Breast epithelium (tissue), 4 donors: Measurements from ENCODE around the gene POLA2. TPM values are rescaled to one million over a fixed set of nuclear protein-coding genes. Genes with fewer than 3 reads are reported as not detected.

ENCODE experiments used
- DNase-seq, 2 donors: peaks; one replicate each; pipeline ENCODE4 v3.0.0-alpha.2; 2019; ENCODE audit warnings: low spot score in 2 of 2
- H3K27ac ChIP-seq, 2 donors: fragments of 200-600 bp; sonication (generic) in 1 of 2; one replicate each; pipeline ENCODE4 v1.5.1; 2016 to 2019; ENCODE audit warnings: mild to moderate bottlenecking in 1 of 2
- H3K27me3 ChIP-seq, 2 donors: fragments of 200-600 bp; sonication (generic) in 1 of 2; one replicate each; pipeline versions ENCODE4 v1.5.1 to v1.6.0; 2017 to 2019; ENCODE audit warnings: control low read depth in 1 of 2, mild to moderate bottlenecking in 1 of 2
- H3K36me3 ChIP-seq: fragments of 200-600 bp; one replicate; pipeline ENCODE4 v1.5.1; 2019
- H3K4me1 ChIP-seq, 2 donors: fragments of 200-600 bp; sonication (generic); one replicate each; pipeline ENCODE4 v1.5.1; 2016 to 2019; ENCODE audit warnings: control low read depth in 1 of 2
- H3K4me3 ChIP-seq, 3 donors: fragments of 200-600 bp; sonication (generic); 1 replicate in 2 of 3; 2 replicates in 1 of 3; pipeline ENCODE4 v1.5.1; 2016 to 2019; ENCODE audit warnings: mild to moderate bottlenecking in 3 of 3, moderate library complexity in 2 of 3
- H3K9me3 ChIP-seq, 2 donors: fragments of 200-600 bp; sonication (generic) in 1 of 2; one replicate each; pipeline ENCODE4 v1.5.1; 2016 to 2019; ENCODE audit warnings: control low read depth in 1 of 2
- CTCF ChIP-seq, 3 donors: fragments of 450-650 bp; IDR thresholded peaks; one replicate each; pipeline ENCODE4 v1.5.1; 2016 to 2017; ENCODE audit warnings: antibody characterized with exemption in 3 of 3, mild to moderate bottlenecking in 3 of 3, moderate library complexity in 3 of 3
- POLR2A ChIP-seq: fragments of 450-650 bp; IDR thresholded peaks from one replicate; pipeline ENCODE4 v1.6.1; 2016; ENCODE audit warnings: antibody characterized with exemption, mild to moderate bottlenecking, moderate library complexity
- POLR2AphosphoS5 ChIP-seq, 3 donors: sonication (generic); formaldehyde crosslinking; IDR thresholded peaks; one replicate each; pipeline ENCODE4 v1.6.1; 2017; ENCODE audit warnings: antibody characterized with exemption in 3 of 3
- intact Hi-C: fragments of 100-400 bp; cut with DNase I; formaldehyde crosslinking; loops from one replicate; pipeline ENCODE4 v1.15.1; 2023; ENCODE audit warnings: low total_unique reads
- total RNA-seq, 3 donors: library from RNA; depleted of rRNA; stranded (reverse); fragments of >200 nt; gene quantifications; one replicate each; pipeline ENCODE4 v1.1.0, GENCODE V29; 2016

The POLA2 gene
- total RNA-seq, 3 donors from 2014 or later = 6.4 to 17.9 (median 13.8) TPM

DNA sequence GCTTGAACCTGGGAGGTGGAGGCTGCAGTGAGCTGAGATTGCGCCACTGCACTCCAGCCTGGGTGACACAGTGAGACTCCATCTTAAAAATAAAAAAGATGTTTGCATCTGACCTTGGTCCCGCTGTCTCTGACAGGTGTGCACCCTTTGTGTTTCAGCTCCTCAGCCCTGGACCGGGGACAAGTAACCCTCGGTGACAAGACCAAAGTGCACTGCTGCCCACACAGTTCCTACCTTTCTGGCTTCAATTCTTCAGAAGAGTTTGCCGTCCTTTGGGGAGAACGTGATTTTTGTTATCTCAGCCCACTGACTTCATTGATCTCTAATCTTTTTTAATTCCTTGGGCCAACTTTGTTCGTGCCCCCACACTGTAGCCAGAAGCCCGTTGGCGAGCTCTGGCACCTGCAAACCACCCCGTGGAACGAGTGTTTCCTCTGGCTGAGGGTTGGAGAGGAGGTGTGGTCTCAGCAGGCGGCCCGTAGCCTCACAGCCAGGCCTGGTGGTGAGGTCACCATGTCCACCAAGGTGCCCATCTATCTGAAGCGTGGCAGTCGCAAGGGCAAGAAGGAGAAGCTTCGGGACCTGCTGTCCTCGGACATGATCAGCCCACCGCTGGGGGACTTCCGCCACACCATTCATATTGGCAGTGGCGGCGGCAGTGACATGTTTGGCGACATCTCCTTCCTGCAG, 58.8 kb downstream of the POLA2 start:
- Histone ChIP-seq H3K4me3 (no peak overlapping the region), H3K27me3 (no peaks in the 10 kb centered on the region), H3K36me3 (no peaks in the 10 kb centered on the region), H3K9me3 (no peaks in the 10 kb centered on the region), H3K27ac (peak overlapping the region in 1 of 2 donors; percentile 30), H3K4me1 (peaks cover 9 to 15% of the 10 kb centered on the region in 2 donors)
- no peak for TF ChIP-seq CTCF (IDR thresholded peaks at IDR 0.05)
- no peak for TF ChIP-seq POLR2A
- no peak for TF ChIP-seq POLR2AphosphoS5 (IDR thresholded peaks at IDR 0.05)
- no peak for DNase-seq
- intact Hi-C loops = no loop called here

DNA sequence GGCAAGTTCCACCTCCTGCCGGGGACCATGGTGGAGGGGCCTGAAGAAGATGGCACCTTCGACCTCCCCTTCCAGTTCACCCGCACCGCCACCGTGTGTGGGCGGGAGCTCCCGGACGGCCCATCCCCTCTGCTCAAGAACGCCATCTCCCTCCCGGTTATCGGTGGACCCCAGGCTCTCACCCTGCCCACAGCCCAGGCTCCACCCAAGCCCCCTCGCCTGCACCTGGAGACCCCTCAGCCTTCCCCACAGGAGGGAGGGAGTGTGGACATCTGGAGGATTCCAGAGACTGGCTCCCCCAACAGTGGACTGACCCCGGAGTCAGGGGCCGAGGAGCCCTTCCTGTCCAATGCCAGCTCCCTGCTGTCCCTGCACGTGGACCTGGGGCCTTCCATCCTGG, 59.3 kb downstream of the POLA2 start:
- TF ChIP-seq POLR2AphosphoS5 (IDR thresholded peaks at IDR 0.05) (no peak), POLR2A (no peak), CTCF (IDR thresholded peaks at IDR 0.05) (no peak)
- Histone ChIP-seq H3K4me1 (peaks cover 9 to 10% of the 10 kb centered on the region in 2 donors), H3K27ac (peak overlapping the region in 1 of 2 donors; percentile 30), H3K27me3 (no peaks in the 10 kb centered on the region), H3K36me3 (no peaks in the 10 kb centered on the region), H3K9me3 (no peaks in the 10 kb centered on the region), H3K4me3 (no peak overlapping the region)
- intact Hi-C loops = no loop called here
- no peak for DNase-seq

DNA sequence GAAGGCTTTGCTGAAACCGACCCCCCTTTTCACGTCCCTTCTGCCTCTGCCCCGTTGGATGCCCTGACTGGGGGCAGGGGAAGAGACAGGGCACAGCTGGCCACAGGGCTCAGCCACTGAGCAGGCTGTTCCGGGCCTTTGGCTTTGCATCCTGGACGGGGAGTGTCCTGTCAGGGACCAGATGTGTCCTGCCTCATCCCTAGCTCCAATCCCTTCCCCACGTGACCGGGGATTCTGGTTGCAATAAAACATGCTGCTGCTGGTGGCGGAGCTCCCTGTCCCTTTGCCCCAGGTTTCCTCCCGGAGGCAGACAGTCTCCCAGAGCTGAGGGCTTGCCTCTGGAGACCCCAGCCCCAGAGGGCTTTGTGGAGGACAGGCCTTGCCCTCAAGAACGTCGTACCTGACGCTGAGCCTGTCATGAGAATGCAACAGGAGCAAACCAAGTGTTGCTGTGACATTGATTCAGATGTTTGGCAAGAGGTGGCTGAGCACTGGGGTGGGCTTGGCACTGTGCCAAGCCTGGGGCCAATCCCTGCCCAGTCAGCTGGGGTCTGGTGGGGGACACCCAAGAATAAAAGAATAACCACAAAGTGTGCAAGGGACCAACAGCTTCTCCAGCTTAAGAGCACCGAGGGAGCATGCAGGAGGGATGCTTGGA, 60.2 kb downstream of the POLA2 start:
- Histone ChIP-seq H3K27ac (peak overlapping the region in 1 of 2 donors; percentile 30), H3K4me1 (peaks cover 4 to 5% of the 10 kb centered on the region in 2 donors), H3K4me3 (no peak overlapping the region), H3K27me3 (no peaks in the 10 kb centered on the region), H3K9me3 (no peaks in the 10 kb centered on the region), H3K36me3 (no peaks in the 10 kb centered on the region)
- intact Hi-C loops = no loop called here
- TF ChIP-seq POLR2AphosphoS5 (IDR thresholded peaks at IDR 0.05) (no peak), CTCF (IDR thresholded peaks at IDR 0.05) (no peak), POLR2A (no peak)
- no peak for DNase-seq

DNA sequence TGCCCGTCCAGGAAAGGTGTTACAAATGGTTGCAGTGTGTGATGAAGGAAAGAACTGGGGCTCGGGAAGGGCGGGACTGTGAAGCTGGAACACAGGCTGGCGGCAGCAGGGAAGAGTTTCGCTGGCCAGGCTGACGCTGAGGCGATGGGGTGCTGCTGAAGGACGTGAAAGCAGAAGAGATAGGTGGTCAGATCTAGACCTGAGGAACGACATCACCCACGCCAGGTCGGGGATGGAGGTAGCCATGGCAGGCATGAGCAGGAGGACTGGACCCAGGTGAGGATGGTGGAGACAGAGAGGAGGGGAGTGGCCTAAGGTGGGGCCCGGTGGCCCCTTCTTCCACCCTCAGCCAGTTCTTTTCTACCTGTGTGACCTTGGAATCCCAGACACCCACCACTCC, 62.1 kb downstream of the POLA2 start:
- Histone ChIP-seq H3K4me3 (no peak overlapping the region), H3K9me3 (no peaks in the 10 kb centered on the region), H3K36me3 (no peaks in the 10 kb centered on the region), H3K27ac (peak overlapping the region in 1 of 2 donors; percentile 7), H3K27me3 (no peaks in the 10 kb centered on the region), H3K4me1 (no peaks in the 10 kb centered on the region)
- intact Hi-C loops = no loop called here
- TF ChIP-seq CTCF (IDR thresholded peaks at IDR 0.05) (no peak), POLR2A (no peak), POLR2AphosphoS5 (IDR thresholded peaks at IDR 0.05) (no peak)
- DNase-seq = no peak

- Histone ChIP-seq H3K9me3 (no peaks in the 10 kb centered on the region), H3K4me3 (no peak overlapping the region), H3K4me1 (no peaks in the 10 kb centered on the region), H3K27me3 (no peaks in the 10 kb centered on the region), H3K27ac (no peak overlapping the region), H3K36me3 (no peaks in the 10 kb centered on the region)
- TF ChIP-seq POLR2AphosphoS5 (IDR thresholded peaks at IDR 0.05) (no peak), POLR2A (no peak), CTCF (IDR thresholded peaks at IDR 0.05) (no peak)
- DNase-seq = no peak
- intact Hi-C loops = no loop called here
Measured at GRCh38 chr11:65325435-65325834, 63.7 kb downstream of the POLA2 start.
